ENCODE measurements around the gene BAZ1B.

BAZ1B gene

GRCh38 chr7:73512018-73512780 lies 9.9 kb downstream of the BAZ1B start:
- H3K4me2 ChIP-seq (ENCODE audit: low read depth, low read length, poor library complexity, severe bottlenecking): no peak overlapping the region
- no peak overlapping the region for H3K27ac ChIP-seq (ENCODE audit: low read depth, low read length)
- H3K27me3 ChIP-seq (ENCODE audit: low read length): no peaks in the 10 kb centered on the region
- H3K9me2 ChIP-seq (replicated peaks; ENCODE audit: insufficient read depth, low read length): no peaks in the 10 kb centered on the region
- H3F3A ChIP-seq (ENCODE audit: insufficient read depth): no peaks in the 10 kb centered on the region; the same call in none of the 2 replicates
- no peaks in the 10 kb centered on the region for H3K9me3 ChIP-seq (ENCODE audit: insufficient read depth, low read length)
- no peak overlapping the region for H2AFZ ChIP-seq (ENCODE audit: low read depth, low read length, severe bottlenecking)
- H3K9ac ChIP-seq (ENCODE audit: low read length): no peak overlapping the region
- peaks cover 57% of the 10 kb centered on the region for H3K36me3 ChIP-seq (ENCODE audit: low read length)
- TF ChIP-seq CTCF (IDR thresholded peaks at IDR 0.05; ENCODE audit: insufficient read depth, low read length, poor library complexity, severe bottlenecking) (no peak), EZH2phosphoT487 (conservative IDR thresholded peaks at IDR 0.05; ENCODE audit: low read length) (no peak)
- peaks cover 94% of the 10 kb centered on the region for H3K79me2 ChIP-seq (ENCODE audit: insufficient read depth, low read length)
- peaks cover 24% of the 10 kb centered on the region for H4K20me1 ChIP-seq (ENCODE audit: low read depth, low read length)
- no peak overlapping the region for H3K4me3 ChIP-seq (ENCODE audit: insufficient read depth, low read length, poor library complexity, severe bottlenecking)

- no peak overlapping the region for H3K4me3 ChIP-seq (ENCODE audit: insufficient read depth, low read length, poor library complexity, severe bottlenecking)
- no peak overlapping the region for H3K27ac ChIP-seq (ENCODE audit: low read depth, low read length)
- H3K36me3 ChIP-seq (ENCODE audit: low read length): peaks cover 59% of the 10 kb centered on the region
- H2AFZ ChIP-seq (ENCODE audit: low read depth, low read length, severe bottlenecking): no peak overlapping the region
- no peaks in the 10 kb centered on the region; the same call in 1 of the 2 replicates for H3F3A ChIP-seq (ENCODE audit: insufficient read depth)
- no peaks in the 10 kb centered on the region for H3K9me3 ChIP-seq (ENCODE audit: insufficient read depth, low read length)
- H4K20me1 ChIP-seq (ENCODE audit: low read depth, low read length): peaks cover 29% of the 10 kb centered on the region
- no peak overlapping the region for H3K4me2 ChIP-seq (ENCODE audit: low read depth, low read length, poor library complexity, severe bottlenecking)
- H3K9ac ChIP-seq (ENCODE audit: low read length): no peak overlapping the region
- H3K9me2 ChIP-seq (replicated peaks; ENCODE audit: insufficient read depth, low read length): no peaks in the 10 kb centered on the region
- H3K79me2 ChIP-seq (ENCODE audit: insufficient read depth, low read length): peaks cover 91% of the 10 kb centered on the region
- no peaks in the 10 kb centered on the region for H3K27me3 ChIP-seq (ENCODE audit: low read length)
- no peak for TF ChIP-seq CTCF (IDR thresholded peaks at IDR 0.05; ENCODE audit: insufficient read depth, low read length, poor library complexity, severe bottlenecking)
- no peak for TF ChIP-seq EZH2phosphoT487 (conservative IDR thresholded peaks at IDR 0.05; ENCODE audit: low read length)
Observed at GRCh38 chr7:73509463-73509862, 12.6 kb downstream of the BAZ1B start.

- Histone ChIP-seq H3F3A (ENCODE audit: insufficient read depth) (peaks cover 3% of the 10 kb centered on the region; the same call in 1 of the 2 replicates), H3K9me3 (ENCODE audit: insufficient read depth, low read length) (no peaks in the 10 kb centered on the region), H3K4me2 (ENCODE audit: low read depth, low read length, poor library complexity, severe bottlenecking) (no peak overlapping the region), H2AFZ (ENCODE audit: low read depth, low read length, severe bottlenecking) (no peak overlapping the region), H3K36me3 (ENCODE audit: low read length) (peaks cover 50% of the 10 kb centered on the region), H3K9me2 (replicated peaks; ENCODE audit: insufficient read depth, low read length) (no peaks in the 10 kb centered on the region), H3K27ac (ENCODE audit: low read depth, low read length) (no peak overlapping the region), H3K27me3 (ENCODE audit: low read length) (no peaks in the 10 kb centered on the region), H4K20me1 (ENCODE audit: low read depth, low read length) (peaks cover 20% of the 10 kb centered on the region), H3K79me2 (ENCODE audit: insufficient read depth, low read length) (peaks cover 89% of the 10 kb centered on the region), H3K4me3 (ENCODE audit: insufficient read depth, low read length, poor library complexity, severe bottlenecking) (no peak overlapping the region), H3K9ac (ENCODE audit: low read length) (no peak overlapping the region)
- TF ChIP-seq EZH2phosphoT487 (conservative IDR thresholded peaks at IDR 0.05; ENCODE audit: low read length): no peak
- TF ChIP-seq CTCF (IDR thresholded peaks at IDR 0.05; ENCODE audit: insufficient read depth, low read length, poor library complexity, severe bottlenecking): no peak
Observed at GRCh38 chr7:73507556-73507955, 14.5 kb downstream of the BAZ1B start.

Measured in SU-DHL-6 (cell line).